Measurements from ENCODE around the gene COX6A2. TPM values are rescaled to one million over a fixed set of nuclear protein-coding genes. Genes with fewer than 3 reads are reported as not detected.

The COX6A2 gene
- total RNA-seq, 2 donors from 2014 or later, result not detected

DNA sequence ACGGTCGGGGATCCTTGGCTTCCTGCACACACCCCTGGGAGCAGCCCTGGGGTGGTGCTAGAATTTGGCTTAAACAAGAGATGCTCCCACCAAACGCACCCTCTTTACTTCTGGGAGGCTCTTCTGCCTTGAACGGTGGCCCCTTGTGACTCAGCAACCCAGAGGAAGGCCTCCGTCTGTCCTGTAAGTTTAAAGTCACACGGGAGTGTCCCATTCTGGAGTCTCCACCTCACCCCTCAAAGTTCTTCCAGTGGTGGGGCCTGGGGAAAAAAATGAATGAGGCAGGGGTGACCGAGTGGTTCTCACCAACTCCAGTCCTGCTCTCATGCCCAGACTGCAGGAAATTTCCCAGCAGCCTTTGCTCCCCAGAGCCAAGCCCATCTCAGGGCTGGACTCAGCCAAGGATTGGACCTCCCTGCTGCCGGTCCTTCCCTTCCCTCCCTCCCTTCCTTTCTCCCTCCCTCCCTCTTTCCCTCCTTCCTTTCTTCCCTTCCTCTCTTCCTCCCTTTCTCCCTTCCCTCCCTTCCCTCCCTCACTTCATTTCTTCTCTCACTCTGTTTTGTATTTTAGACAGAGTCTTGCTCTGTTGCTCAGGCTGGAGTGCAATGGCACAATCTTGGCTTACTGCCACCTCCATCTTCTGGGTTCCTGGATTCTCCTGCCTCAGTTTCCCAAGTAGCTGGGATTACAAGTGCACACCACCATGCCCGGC lies 23.7 kb downstream of the COX6A2 start:
- Histone ChIP-seq H3K27me3 (replicated peaks; ENCODE audit: insufficient read depth) (no peaks in the 10 kb centered on the region), H3K27ac (no peak overlapping the region), H3K4me1 (ENCODE audit: control insufficient read depth in 1 of 2, low read depth in 2 of 2) (no peaks in the 10 kb centered on the region), H3K4me3 (no peak overlapping the region), H3K9me3 (no peaks in the 10 kb centered on the region), H3K36me3 (no peaks in the 10 kb centered on the region)
- DNase-seq (ENCODE audit: low spot score) (no peak), ATAC-seq (ENCODE audit: insufficient number of reproducible peaks, low FRiP score, low read depth) (no peak)
- TF ChIP-seq CTCF (IDR thresholded peaks at IDR 0.05), result no peak

- no peak overlapping the region for H3K4me3 ChIP-seq
- ATAC-seq (ENCODE audit: insufficient number of reproducible peaks, low FRiP score, low read depth) (no peak), DNase-seq (ENCODE audit: low spot score) (no peak)
- no peak for TF ChIP-seq CTCF (IDR thresholded peaks at IDR 0.05)
- H3K27me3 ChIP-seq (replicated peaks; ENCODE audit: insufficient read depth), result no peaks in the 10 kb centered on the region
- H3K27ac ChIP-seq, result no peak overlapping the region
- no peaks in the 10 kb centered on the region for H3K4me1 ChIP-seq (ENCODE audit: control insufficient read depth in 1 of 2, low read depth in 2 of 2)
- no peaks in the 10 kb centered on the region for H3K36me3 ChIP-seq
- no peaks in the 10 kb centered on the region for H3K9me3 ChIP-seq
Measured at GRCh38 chr16:31403590-31404352, 24.4 kb downstream of the COX6A2 start.

- no peak for TF ChIP-seq CTCF (IDR thresholded peaks at IDR 0.05)
- Histone ChIP-seq H3K4me3 (no peak overlapping the region), H3K27ac (no peak overlapping the region), H3K4me1 (ENCODE audit: control insufficient read depth in 1 of 2, low read depth in 2 of 2) (no peaks in the 10 kb centered on the region), H3K36me3 (no peaks in the 10 kb centered on the region), H3K9me3 (no peaks in the 10 kb centered on the region), H3K27me3 (replicated peaks; ENCODE audit: insufficient read depth) (no peaks in the 10 kb centered on the region)
- ATAC-seq (ENCODE audit: insufficient number of reproducible peaks, low FRiP score, low read depth) (no peak), DNase-seq (ENCODE audit: low spot score) (no peak)
Measured at GRCh38 chr16:31402687-31403086, 25.5 kb downstream of the COX6A2 start.

- no peak overlapping the region for H3K27ac ChIP-seq
- H3K9me3 ChIP-seq, result no peaks in the 10 kb centered on the region
- H3K27me3 ChIP-seq (replicated peaks; ENCODE audit: insufficient read depth), result no peaks in the 10 kb centered on the region
- DNase-seq (ENCODE audit: low spot score), result no peak
- H3K36me3 ChIP-seq, result no peaks in the 10 kb centered on the region
- ATAC-seq (ENCODE audit: insufficient number of reproducible peaks, low FRiP score, low read depth), result no peak
- H3K4me1 ChIP-seq (ENCODE audit: control insufficient read depth in 1 of 2, low read depth in 2 of 2), result no peaks in the 10 kb centered on the region
- no peak for TF ChIP-seq CTCF (IDR thresholded peaks at IDR 0.05)
- H3K4me3 ChIP-seq, result no peak overlapping the region
Measured at GRCh38 chr16:31401436-31401835, 26.7 kb downstream of the COX6A2 start.

GRCh38 chr16:31400191-31400590 lies 28.0 kb downstream of the COX6A2 start:
- no peaks in the 10 kb centered on the region for H3K9me3 ChIP-seq
- H3K4me3 ChIP-seq, result no peak overlapping the region
- no peak overlapping the region for H3K27ac ChIP-seq
- no peaks in the 10 kb centered on the region for H3K36me3 ChIP-seq
- no peak for ATAC-seq (ENCODE audit: insufficient number of reproducible peaks, low FRiP score, low read depth)
- TF ChIP-seq CTCF (IDR thresholded peaks at IDR 0.05), result no peak
- H3K4me1 ChIP-seq (ENCODE audit: control insufficient read depth in 1 of 2, low read depth in 2 of 2), result no peaks in the 10 kb centered on the region
- no peaks in the 10 kb centered on the region for H3K27me3 ChIP-seq (replicated peaks; ENCODE audit: insufficient read depth)
- DNase-seq (ENCODE audit: low spot score), result no peak
